DMS114 treated with DMSO at 0.1 percent for 48 hours (cell line): Measurements from ENCODE around the gene ATF6.

Experiments
- DNase-seq: peaks from one replicate; lab custom pipeline; 2025; ENCODE audit not compliant: unreplicated experiment; lab: John Stamatoyannopoulos, UW

The ATF6 gene

GRCh38 chr1:161933592-161934588, 167.8 kb downstream of the ATF6 start:
- DNase-seq: no peak

GRCh38 chr1:161935264-161935663, 169.1 kb downstream of the ATF6 start:
- DNase-seq: no peak

- no peak for DNase-seq
Measured at GRCh38 chr1:161936786-161937185, 170.7 kb downstream of the ATF6 start.

- no peak for DNase-seq
Measured at GRCh38 chr1:161940866-161941591, 174.9 kb downstream of the ATF6 start.

- DNase-seq: no peak
Measured at GRCh38 chr1:161941726-161942436, 175.8 kb downstream of the ATF6 start.

DNA sequence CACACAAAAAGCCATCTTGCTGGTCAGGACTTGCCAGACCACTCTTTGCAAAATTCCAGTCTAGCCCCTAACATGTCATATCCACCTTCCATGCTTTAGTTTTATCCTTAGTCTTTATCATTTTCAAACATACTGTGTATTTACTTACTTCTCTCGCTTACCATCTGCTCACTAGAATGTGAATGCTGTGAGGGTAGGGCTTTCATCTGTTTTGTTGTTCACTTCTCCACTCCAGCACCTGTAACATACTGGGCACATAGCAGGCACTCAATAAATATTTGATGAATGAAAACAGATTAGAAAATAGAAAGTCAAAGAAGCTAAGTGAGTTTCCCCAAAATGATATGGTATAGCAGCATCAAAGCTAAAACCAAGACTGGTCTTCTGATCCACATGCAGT, 177.6 kb downstream of the ATF6 start:
- DNase-seq: no peak

DNA sequence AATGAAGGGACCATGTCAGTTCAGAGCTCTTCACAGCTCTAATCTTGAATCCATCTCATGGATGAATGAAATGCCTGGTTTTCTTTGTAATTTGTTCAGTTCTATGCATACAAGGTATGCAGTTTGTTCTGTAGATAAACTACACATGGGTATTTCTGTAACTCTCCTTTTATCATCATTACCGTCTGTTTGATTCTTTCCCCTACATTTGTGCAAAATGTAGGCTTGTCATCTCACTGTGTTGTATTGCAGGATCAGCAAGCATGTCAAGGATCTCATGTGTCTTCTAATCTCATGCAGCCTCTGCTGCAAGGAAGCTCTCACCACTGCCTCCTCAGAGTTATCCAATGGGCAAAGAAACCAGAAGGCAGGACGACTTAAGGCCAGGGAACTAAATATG, 178.3 kb downstream of the ATF6 start:
- no peak for DNase-seq

GRCh38 chr1:161945306-161946060, 179.4 kb downstream of the ATF6 start:
- no peak for DNase-seq

- no peak for DNase-seq
Measured at GRCh38 chr1:161946071-161946987, 180.2 kb downstream of the ATF6 start.

DNA sequence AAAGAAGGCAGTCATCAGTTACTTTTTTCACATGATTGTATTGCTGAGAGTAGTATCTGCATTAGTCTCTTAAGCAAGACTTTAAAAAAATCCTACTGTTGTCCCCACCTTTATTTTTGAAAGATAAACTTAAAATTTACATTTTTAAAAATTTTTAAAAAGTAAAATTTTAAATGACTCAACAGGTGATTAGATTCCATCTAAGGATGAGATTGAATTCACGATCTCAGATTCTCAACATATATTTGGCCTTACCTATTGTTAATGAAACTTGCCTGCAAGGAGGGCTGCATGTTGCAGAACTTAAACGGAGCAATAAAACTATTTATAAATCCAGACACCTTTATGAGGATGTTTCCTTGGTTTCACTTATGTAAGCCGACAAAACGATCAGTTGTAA, 182.3 kb downstream of the ATF6 start:
- no peak for DNase-seq

- no peak for DNase-seq
Measured at GRCh38 chr1:161949548-161949947, 183.4 kb downstream of the ATF6 start.

DNA sequence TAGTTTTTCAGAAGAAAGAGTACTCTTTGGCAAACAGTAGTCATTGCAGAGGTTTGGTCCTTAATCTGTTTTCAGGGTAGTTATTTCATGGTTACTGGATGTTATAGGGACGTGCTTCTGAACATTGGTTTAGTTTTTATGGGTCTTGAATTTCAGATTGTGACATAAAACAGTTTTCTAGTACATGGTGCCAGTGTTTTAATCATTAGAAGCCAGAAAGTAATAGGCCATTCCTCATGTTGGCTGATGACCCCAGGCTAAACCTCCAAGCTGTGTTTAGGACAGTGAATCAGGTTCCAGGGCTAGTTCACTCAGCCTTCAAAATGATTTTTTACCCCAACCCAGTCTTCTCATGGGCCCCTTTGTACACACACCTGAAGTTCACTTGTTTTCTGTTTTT, 184.3 kb downstream of the ATF6 start:
- no peak for DNase-seq

DNA sequence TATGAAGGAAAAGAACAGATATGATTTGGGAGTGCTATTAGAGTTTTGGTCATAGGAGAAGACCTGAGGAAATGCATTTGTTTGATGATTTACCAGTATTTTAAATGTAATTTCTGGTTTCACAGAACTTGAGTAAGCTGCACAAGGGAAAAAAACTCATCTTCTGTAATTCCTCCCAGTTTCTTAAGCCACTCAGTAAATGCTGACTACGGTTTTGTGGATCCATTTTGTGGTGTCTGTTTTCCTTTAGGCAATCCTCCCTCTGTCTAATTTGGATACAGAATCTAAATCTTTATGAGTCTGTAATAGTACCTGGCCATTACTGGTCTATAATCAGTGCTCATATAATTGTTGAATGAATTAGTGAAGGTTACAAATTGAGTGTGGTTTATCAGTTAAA, 185.5 kb downstream of the ATF6 start:
- DNase-seq: no peak

- DNase-seq: no peak
Measured at GRCh38 chr1:161952607-161953172, 186.6 kb downstream of the ATF6 start.

DNA sequence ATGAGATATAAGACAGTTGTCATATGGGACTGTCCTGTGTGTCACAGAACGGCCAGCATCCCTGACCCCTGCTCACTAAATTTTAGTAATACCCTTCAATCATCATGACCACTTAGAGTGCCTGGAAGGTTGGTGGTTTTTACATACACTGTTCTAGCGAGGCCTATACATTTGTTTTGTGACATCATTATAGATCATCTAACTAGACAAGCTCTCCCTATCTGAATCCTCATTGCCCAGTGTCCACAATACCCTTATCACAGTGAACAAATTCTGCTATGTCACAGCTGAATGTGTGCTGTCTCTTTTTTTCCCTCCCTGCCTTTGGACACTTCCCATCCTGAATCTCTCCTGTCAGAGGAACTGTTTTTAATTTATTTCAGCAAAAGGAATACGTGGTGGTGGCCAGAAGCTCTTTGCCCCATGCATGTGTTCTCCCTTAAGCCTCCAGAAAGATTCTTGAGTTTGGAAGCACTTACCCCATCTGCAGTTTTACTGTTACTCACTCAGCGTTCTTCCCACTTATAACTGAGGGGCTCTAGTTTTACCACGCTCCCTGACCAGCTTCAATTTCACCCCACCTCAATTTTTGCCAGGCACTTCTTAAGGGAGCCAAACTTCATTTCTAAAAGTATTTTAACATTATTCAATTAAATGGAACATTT, 187.3 kb downstream of the ATF6 start:
- DNase-seq: no peak

- no peak for DNase-seq
Measured at GRCh38 chr1:161954050-161954449, 187.9 kb downstream of the ATF6 start.

- no peak for DNase-seq
Measured at GRCh38 chr1:161954466-161954865, 188.3 kb downstream of the ATF6 start.

DNA sequence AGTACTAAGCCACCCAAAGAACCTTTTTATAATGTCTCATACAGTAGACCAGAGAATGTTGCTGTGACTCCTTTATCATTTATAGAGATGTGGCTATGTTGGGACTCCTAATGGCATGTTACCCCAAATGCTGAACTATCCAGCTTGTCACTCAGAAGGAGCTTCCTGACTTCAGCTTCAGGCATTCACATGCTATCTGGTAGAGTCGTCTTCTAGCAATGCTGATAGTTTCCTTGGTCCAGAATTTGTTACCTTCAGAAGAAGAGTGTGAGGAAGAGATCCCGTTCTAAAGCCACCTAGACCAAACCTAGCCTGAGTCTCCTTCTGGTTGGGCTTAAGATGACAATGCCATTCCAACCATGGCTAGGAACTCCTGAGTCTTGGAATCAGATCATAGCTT, 189.5 kb downstream of the ATF6 start:
- no peak for DNase-seq

DNA sequence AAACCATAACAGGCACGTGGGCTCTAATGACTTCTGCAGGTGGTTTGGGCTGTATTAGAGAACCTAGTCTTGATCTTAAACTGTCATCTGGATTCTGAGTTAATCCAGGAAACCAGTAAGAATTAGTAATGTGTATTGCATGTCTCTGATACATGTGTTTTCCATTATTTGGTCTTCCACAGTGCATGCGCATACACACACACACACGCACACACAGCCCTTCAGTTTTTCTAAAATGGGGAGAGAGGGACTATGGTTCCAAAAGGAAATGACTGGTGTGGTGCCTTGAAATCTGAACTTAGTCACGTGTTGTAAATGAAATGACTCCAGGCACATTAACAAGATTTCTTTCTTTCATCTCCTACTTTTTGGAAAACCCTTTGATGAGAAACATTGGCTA, 190.0 kb downstream of the ATF6 start:
- no peak for DNase-seq
